ENCODE data around the gene SNX22.

- TF ChIP-seq SIN3A (IDR thresholded peaks at IDR 0.05; ENCODE audit: borderline replicate concordance, insufficient read depth, low read length) (no peak), POLR2AphosphoS5 (IDR thresholded peaks at IDR 0.05; ENCODE audit: low read depth, low read length) (no peak)
These were observed 53.7 kb downstream of the SNX22 start for GRCh38 chr15:64205202-64205601.

All from PFSK-1 (cell line).